ENCODE data around the gene ATP10A. TPM values are rescaled to one million over a fixed set of nuclear protein-coding genes. Genes with fewer than 3 reads are reported as not detected.

Gene ATP10A
- total RNA-seq, 1 experiment from 2014 or later = 7.1 TPM

DNA sequence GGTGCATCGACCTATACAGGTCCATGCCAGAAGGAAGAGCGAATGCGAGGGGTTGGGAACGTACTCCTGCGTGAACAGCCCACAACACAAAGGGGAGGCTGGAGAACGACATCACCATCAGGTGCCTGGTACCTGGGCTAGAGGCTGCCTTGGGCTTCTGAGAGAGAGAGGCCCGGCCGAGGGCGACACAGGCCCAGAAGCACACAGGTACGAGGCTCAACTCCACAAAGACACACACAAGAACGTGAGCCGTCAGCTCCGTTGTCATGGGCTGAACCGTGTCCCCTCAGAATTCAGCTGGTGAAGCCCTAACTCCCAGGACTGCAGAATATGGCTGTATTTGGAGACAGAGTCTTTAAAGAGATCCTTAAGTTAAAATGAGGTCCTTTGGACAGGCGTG is 134.3 kb downstream of the ATP10A start:
- no peak for DNase-seq (ENCODE audit: low read depth, low spot score)
- in situ Hi-C loops (cut with HindIII; ENCODE audit: low pct_unique_long_range_greater_than_20kb, low sequenced_read_pairs) = no loop called here

DNA sequence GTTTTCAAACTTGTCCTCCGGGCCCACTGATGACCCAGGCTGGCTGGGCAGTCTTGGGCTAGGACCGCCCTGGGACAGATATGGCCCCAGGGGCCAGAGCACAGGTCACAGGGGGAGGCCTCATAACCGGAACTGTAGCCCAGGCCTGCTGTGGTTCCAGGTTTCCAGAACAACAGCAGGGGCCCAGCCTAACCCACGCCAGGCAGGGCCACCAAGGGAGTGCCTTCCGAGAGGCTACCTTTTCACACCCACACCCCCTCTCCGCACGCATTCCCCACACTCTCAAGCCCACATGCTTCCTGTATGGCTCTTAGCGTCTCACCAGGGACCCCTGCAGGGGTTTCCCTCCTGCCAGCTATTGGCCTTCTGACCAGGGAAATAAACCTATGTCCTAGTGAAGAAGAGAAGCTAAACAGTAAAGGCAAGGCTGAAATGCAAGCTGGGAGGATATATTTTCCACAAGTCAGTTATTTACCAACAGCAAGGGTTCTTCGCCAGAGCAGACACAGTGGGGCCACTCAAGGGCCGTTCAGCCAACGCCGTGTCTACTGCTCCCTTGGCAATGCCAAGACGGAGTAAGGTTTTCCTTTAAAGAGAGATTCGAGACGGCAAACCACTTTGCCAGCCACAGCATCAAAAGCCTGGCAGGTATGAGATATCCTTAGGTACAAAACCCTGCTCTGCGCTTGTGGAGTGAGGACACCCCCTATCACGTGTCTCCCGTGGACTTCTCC is 135.1 kb downstream of the ATP10A start:
- in situ Hi-C loops (cut with HindIII; ENCODE audit: low pct_unique_long_range_greater_than_20kb, low sequenced_read_pairs) = no loop called here
- no peak for DNase-seq (ENCODE audit: low read depth, low spot score)

DNA sequence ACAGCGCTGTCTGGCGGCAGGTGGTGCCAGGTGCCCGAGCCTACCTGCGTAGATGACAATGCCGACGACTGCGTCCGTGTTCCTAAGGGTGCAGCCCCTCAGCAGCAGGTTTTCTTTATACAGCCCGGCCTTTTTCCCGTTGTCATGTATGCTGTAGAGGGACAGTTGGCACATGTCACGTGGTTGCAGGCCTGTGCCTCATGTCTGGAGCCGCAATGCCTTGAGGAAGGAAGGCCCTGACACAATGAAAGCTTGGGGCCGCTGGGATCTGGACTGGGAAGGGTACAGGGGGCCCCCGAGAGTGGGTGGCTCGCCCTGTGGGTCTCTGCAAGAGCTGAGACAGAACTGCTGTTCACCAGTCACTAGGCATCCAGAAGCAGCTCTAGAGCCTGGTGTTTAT is 136.0 kb downstream of the ATP10A start:
- DNase-seq (ENCODE audit: low read depth, low spot score) = no peak
- in situ Hi-C loops (cut with HindIII; ENCODE audit: low pct_unique_long_range_greater_than_20kb, low sequenced_read_pairs) = no loop called here

DNA sequence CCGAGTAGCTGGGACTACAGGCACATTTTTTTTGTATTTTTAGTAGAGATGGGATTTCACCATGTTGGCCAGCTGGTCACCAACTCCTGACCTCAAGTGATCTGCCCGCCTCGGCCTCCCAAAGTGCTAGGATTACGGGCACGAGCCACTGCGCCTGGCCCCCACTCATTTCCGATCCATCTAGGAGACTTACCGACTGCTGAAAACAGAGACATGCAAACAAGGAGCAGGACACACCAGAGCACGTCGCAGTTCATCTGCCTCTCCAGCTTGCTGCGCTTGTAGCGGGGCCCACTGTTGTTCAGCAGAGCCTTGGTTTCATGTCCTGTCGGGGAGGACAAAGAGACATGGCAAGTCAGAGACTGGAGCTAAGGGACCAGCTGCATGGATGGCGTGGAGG is 137.4 kb downstream of the ATP10A start:
- no peak for DNase-seq (ENCODE audit: low read depth, low spot score)
- in situ Hi-C loops (cut with HindIII; ENCODE audit: low pct_unique_long_range_greater_than_20kb, low sequenced_read_pairs) = no loop called here

DNA sequence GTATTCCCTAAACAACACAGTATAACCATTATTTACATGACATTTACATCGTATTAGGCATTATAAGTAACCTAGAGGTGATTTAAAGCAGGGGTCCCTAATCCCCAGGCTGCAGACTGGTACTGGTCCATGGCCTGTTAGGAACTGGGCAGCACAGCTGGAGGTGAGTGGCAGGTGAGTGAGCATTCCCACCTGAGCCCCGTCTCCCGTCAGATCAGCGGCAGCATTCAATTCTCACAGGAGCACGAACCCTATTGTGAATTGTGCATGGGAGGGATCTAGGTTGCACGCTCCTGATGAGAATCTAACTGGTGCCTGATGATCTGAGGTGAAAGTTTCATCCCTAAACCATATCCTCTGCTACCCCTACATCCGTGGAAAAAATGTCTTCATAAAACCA is 138.2 kb downstream of the ATP10A start:
- no peak for DNase-seq (ENCODE audit: low read depth, low spot score)
- in situ Hi-C loops (cut with HindIII; ENCODE audit: low pct_unique_long_range_greater_than_20kb, low sequenced_read_pairs) = no loop called here

DNA sequence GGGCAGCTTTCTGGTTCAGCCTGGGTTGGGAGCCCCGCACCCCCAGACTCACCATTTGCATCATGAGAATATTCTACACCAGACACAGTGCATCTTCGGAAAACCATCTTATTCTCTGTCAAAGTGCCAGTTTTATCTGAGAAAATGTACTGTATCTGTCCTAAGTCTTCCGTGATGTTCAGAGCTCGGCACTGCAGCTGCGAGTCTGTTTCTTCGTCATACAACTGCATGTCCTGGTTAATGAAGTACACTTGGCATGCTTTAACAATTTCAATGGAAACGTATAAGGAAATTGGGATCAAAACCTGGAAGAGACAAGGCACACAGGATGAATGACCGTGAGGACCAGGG is 141.5 kb downstream of the ATP10A start:
- in situ Hi-C loops (cut with HindIII; ENCODE audit: low pct_unique_long_range_greater_than_20kb, low sequenced_read_pairs) = no loop called here
- no peak for DNase-seq (ENCODE audit: low read depth, low spot score)

DNA sequence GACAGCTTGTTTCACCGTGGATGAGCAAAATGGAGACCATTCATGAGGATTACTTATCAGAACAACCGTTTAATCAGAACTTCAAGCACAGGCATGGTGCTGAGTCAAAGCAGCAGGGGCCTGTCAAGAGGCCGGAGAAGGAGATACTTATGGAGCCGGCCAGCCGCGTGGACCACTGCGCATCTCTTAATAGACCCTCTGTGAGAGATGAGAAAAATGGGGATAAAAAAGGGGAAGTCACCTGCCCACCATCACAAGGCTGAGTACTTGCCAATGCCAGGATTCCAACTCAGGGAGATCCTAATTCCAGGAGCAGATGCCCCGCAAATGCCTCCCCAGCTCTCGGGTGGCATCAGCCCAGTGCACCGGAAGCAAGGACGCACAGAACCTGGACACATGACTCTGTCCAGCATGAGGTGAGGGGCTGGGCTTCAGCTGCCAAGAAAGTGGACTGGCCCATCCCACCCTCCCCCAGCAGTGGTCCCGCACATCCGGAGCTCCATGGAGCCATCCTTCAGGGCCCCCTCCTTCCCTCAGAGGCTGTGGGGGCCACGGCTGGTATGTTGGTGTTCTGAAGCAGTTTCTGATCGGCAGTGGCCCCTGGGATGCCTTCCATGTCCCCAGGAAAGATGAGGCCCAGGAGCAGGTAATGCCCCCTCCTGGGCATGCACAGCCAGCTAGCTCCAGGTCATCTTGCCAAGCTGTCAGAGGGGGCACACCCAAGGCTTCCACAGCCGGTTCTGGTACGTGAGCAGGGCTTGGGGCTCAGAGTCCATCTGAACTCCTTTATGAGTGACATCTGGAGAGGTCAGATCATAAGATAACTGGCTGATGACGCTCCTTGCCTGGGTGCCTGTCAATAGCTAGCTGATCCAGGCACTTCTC is 143.8 kb downstream of the ATP10A start:
- in situ Hi-C loops (cut with HindIII; ENCODE audit: low pct_unique_long_range_greater_than_20kb, low sequenced_read_pairs) = no loop called here
- no peak for DNase-seq (ENCODE audit: low read depth, low spot score)

DNA sequence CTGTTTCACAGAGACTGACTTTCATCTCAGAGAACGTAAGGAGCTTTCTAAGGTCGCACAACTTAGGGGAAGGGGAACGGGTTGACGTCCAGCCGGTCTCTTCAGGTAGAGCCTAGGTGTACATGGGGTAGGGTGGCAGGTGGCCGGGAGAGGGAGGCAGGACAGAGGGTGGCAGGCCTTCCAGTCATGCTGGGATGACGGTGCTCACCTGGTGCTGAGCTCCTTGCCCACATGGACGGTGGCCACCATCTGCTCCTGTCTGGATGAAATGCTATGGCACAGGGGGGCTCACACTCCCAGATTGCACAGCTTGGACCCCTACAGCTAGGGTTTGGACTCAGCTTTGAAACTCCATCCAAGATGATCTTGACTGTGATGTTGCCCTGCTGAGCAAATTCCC is 144.5 kb downstream of the ATP10A start:
- no peak for DNase-seq (ENCODE audit: low read depth, low spot score)
- in situ Hi-C loops (cut with HindIII; ENCODE audit: low pct_unique_long_range_greater_than_20kb, low sequenced_read_pairs) = no loop called here

DNA sequence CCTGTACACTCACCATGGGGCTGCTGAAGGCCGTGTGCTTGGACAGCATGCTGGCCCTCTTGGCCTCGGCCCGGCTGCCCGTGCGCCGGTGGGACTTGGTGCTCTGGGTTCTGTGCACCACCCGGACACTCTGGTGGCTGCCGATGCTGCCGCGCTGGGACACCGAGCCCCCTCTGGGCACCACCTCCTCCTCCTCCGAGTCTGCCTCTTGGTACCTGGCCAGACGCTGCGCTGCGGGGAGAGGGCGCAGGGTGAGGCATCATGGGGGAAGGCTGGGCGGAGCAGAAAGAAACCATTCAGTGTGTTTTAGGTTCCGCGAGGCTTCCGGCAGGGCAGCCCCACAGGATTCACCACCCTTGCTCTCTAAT is 145.0 kb downstream of the ATP10A start:
- in situ Hi-C loops (cut with HindIII; ENCODE audit: low pct_unique_long_range_greater_than_20kb, low sequenced_read_pairs) = no loop called here
- DNase-seq (ENCODE audit: low read depth, low spot score) = no peak

DNA sequence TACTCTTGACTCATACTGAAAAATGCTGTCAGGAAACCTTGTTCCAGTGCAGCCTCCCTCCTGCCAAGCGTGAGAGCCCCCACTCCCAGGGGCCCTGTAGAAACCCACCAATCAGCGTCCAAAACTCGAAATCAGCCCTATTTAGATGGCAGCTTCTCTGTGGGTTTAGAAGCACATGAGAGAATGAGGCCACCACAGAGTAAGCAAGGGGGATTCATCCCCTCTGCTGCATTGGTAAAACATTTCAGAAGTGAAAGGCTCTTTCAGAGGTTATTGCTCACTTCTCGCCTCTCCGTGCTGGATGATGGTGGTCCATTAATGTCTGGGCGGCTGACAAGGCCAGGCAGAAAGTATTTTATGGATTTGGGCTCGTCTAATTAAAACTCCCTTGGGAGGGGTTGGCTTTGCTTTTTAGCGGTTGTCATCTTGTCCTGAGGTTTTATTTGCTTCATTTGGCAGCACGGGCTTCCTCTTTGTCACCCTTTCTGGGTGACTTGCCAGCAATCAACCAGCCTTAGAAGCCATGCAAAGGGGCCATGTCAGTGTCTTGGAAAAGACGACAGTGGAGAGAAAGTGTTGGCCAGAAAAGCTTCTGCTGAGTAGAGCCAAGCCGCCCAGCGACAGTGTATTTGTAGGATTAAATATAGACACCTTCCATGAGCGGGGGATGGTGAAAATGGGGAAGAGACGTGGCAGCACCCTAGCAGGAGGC is 145.5 kb downstream of the ATP10A start:
- in situ Hi-C loops (cut with HindIII; ENCODE audit: low pct_unique_long_range_greater_than_20kb, low sequenced_read_pairs) = no loop called here
- DNase-seq (ENCODE audit: low read depth, low spot score) = no peak

DNA sequence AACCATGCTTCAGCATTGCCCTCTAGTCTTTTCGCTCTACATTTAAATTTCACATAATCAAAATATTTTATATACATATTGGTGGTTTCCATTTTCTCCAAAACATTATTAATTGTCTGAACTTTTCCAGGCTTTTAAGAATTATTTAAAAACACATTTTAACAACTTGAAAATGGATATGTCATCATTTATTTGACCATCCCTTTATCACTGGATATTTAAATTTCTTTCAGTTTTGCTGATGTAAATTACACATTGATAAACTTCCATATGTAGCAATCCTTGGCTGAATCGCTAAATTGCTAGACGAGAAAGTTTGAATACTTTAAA is 146.0 kb downstream of the ATP10A start:
- in situ Hi-C loops (cut with HindIII; ENCODE audit: low pct_unique_long_range_greater_than_20kb, low sequenced_read_pairs) = no loop called here

DNA sequence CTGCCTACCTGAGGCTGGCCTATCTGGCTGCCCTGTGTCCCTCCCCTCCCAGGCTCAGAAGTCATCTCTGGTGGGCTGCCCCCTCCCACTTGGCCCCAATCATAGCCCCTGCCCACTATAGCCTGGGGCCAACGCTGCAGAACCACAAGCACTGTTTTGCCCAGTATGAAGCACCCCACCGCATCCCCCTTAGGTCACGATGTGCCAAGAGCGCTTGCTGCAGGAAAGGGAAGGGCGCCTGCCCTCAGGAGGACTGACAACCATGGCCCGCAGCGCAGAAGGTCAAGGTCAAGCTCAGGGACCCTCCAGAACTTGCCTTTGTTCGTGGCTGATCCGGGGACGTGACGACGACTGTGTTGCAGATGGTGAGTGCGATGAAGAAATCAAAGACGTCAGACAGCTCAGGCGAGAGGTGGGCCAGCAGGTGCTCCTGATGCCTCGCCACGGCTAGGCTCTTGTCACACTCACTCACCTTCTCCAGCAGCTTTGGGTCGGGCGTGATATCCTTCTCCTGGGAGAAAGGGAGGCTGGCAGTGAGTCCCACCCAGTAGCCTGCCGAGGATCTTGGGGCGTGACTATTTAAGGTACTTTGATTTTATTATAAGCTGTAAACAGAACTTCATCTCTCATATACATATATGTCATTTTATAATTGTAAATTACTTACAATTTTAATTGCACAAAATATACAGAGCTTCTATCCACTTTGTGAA is 146.6 kb downstream of the ATP10A start:
- in situ Hi-C loops (cut with HindIII; ENCODE audit: low pct_unique_long_range_greater_than_20kb, low sequenced_read_pairs) = no loop called here
- DNase-seq (ENCODE audit: low read depth, low spot score) = no peak

More for the DNA sequence above, 146.0 kb downstream of the ATP10A start:
- no peak for DNase-seq (ENCODE audit: low read depth, low spot score)

DNA sequence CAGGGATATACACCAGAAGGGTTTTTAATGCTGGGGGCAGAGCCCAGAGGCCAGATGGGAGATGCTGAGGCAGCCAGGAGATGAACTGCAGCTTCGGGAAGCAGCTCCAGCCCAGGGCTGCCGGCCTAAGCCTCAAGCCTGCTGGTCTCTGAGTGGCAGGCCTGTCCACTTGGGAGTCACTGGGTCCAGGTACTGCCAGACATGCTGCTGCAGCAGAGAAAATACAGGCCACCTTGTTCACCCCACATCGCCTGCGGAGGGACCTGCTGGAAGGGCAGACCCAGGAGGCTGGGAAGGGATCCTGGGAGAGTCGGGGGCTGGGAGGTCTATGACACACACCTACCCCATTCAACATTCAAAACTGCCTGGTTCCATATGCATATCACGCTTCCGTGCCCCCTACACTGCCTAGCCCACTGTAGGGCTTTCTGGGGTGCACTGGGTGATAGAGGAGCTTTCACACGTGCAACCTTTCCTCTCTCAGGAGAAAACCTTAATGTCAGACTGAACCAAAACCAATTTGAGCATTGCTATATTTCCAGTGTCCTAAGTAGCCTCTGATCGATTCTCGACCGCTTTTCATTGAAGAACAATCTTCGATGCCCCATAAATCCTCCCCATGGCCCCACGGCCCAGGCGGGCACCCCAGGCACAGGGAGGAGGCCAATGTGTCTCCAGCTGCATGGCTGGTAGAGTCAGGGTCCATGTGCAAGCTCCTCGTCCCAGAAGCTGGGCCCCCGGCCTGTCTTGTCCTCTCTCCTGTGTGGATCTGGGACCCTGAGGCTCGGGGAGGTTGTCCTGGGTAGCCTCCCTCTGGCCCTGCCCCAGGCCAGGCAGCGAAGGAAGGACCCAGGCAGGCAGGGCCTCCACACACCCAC is 147.4 kb downstream of the ATP10A start:
- in situ Hi-C loops (cut with HindIII; ENCODE audit: low pct_unique_long_range_greater_than_20kb, low sequenced_read_pairs) = no loop called here

DNA sequence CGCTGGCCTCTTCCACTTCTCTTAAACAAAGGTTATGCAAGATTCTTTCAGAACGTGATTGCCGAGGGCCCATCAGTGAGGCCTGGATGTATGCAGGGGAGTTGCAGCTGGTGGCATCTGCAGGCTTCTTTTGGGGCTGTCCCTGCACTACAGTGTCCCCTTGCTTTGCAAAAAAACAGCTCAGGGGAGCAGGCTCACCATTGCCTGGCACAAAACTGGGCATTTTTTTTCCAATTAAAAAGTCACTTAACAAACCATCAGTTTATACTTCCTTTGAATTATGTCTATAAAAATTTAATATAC is 148.6 kb downstream of the ATP10A start:
- no peak for DNase-seq (ENCODE audit: low read depth, low spot score)
- in situ Hi-C loops (cut with HindIII; ENCODE audit: low pct_unique_long_range_greater_than_20kb, low sequenced_read_pairs) = no loop called here

More for the DNA sequence above, 147.4 kb downstream of the ATP10A start:
- DNase-seq (ENCODE audit: low read depth, low spot score) = no peak

DNA sequence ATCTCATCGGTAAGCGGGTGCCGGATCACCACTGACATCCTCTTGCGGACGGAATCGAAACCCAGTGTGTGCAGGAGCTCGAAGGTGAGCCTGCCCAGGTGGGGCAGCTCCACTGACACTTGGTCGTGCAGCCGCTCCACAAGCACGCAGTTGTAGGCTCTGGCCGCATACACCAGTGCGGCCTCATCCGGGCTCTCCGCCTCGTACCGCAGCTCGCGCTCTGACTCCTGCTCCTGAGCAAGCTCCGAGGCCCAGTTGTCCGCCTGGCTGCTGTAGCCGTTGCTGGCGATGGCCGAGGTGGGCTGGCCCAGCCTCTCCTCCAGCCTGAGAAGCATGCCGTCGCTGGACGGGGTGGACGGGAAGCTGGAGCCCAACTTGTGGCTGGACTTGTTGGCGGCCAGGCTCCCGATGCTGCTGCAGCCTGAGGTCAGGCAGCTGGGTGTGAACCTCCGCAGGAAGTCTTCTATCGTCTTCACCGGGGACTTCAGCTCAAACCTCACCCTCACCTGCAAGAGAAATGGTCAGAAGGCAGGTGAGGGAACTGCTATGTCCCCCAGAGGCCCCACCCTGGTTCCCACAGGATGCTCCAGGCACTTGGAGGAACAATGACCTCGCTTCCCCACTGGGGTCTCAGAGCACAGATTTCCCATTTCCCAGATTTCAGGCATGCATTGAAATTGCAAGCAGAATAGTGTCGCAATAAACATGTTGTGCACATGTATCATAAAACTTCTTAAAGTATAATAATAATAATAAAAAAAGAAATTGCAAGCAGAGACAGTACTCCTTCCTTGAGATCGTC is 149.2 kb downstream of the ATP10A start:
- in situ Hi-C loops (cut with HindIII; ENCODE audit: low pct_unique_long_range_greater_than_20kb, low sequenced_read_pairs) = no loop called here
- DNase-seq (ENCODE audit: low read depth, low spot score) = no peak

DNA sequence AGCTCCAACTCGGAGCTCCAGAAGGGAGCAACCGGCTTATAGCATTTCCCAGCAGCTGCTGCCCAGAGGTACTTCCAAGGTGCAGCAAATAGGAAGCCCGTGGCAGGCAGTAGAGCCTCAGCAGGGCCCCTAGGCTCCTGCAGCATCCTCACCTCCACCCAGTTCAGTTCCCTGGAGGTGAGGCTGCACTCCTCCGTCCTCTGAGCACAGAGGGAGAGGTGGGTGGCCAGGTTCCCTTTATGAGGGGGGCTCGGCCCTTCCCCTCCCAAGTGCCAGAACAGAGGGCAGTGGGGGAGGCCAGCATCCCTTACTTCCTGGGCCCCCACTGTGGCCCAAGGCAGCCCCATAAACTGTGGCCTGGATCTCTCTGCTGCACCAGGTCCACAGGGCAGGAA is 150.2 kb downstream of the ATP10A start:
- in situ Hi-C loops (cut with HindIII; ENCODE audit: low pct_unique_long_range_greater_than_20kb, low sequenced_read_pairs) = no loop called here
- DNase-seq (ENCODE audit: low read depth, low spot score) = no peak

All from SK-MEL-5 (cell line).